ENCODE results near the gene PURA.

GRCh38 chr5:140108093-140109017, 5.6 kb upstream of the PURA start:
- TF ChIP-seq CTCF (IDR thresholded peaks at IDR 0.05) (no peak), EP300 (IDR thresholded peaks at IDR 0.05; ENCODE audit: low read depth) (no peak)

Measured in transverse colon (tissue), 3 donors.